ENCODE results near the gene CIAO2A.
"Not testable (repeated sequence)": the region's sequence is repeated elsewhere in the genome, so short reads cannot be mapped to it uniquely, and the experiment has no call there.

CIAO2A gene

DNA sequence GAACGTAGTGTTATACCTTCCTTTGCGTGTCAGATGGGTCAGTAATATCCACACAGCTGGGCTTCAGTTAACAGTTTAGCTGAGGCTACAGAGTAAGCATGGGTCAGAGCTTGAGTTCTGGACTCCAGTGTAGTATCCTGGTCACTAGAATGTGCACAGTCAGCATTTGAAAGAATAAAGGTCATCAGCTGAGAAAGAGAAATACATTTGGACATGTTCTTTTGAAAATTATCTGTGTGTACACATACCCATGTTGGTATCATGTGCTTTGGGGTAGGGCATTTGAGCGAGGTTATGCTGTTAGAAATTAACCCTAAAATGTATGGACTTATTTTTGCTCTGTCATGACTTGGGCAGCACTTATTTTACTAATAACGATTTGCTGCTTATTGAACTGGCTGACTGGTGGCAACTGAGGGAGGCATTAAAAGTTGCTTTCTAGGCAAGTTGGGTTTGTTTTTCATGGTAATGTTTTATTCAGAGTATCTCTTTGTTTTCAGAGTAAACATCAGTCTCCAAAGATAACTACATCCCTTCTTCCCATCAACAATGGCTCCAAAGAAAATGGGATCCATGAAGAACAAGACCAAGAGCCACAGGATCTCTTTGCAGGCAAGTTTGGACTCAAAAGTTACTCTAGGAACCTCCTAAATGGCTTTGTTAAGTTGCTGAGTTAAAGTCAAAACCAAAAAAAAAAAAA, 18.6 kb upstream of the CIAO2A start:
- DNase-seq (ENCODE audit: low read depth in 2 of 2), result no peak

DNA sequence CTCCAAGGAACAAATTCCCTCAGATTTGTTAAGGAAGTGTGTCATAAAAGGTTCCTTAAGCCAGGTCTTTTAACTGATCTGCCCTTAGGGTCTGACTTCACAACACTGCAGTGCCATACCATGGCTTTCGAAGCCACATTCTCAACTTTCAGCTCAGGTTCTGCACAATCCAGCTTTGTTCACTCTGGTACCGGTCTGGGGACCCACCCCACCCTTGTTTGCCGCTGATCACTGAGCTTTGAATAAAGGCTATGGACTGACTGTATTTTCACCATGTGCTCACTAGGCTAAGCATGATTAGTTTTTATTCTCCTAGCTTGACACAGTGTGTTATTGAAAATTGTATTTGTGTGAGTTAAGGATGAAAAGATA, 18.0 kb upstream of the CIAO2A start:
- no peak for DNase-seq (ENCODE audit: low read depth in 2 of 2)

DNA sequence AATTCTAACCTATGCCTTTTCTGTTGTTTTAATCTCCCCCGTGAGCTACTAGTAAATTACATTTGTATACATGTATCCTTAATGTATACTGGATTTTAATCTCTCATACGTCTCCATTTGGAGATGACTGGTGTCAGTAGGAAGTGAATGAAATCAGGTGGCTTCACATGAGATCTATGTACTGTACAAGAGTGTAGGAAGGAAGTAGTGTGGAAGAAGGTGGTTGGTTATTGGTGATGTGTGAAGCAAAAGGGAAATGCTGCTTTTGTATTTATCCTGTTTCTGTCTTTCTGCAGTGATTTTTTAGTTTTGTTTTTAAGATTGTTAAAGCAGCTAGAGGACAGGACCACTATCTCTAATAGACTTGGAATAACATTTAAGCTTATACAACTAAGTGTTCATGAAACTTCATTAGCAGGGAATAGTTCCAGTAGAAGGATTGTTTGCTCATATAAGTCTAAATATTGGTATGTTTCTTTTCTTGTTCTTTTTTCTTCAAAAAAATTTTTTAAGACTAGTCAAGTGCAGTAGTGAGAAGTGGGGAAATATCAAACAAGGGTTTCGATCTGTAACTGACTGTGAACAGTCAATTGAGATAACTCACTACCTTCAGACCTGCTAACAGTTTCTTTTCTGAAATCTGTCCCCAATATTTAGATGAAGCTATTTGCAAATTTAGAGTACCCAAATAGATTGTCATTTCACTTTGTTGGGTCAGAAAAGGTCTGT, 17.5 kb upstream of the CIAO2A start:
- no peak for DNase-seq (ENCODE audit: low read depth in 2 of 2)

DNA sequence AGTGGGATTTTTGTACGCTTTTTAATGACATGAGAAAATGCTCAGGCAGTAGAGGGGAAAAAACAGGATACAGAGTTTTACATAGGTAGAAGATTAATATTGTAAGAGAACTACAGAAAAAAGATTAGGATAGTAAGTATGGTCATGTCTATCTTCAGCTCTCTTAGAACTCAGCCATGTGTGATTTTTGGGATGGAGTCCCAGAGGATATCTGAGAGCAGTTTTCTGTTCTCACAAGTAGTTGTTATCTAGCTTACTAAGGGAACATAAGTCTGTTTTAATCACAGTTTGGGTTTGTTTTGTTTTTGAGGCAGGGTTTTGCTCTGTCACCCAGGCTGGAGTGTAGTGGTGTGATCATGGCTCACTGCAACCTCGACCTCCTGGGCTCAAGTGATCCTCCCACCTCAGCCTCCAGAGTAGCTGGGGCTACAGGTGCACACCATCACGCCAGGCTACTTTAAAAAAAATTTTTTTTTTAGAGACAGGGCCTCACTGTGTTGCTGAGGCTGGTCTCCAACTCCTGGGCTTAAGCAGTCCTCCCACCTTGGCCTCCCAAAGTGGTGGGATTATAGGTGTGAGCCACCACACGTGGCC, 16.6 kb upstream of the CIAO2A start:
- not testable (repeated sequence) for DNase-seq (ENCODE audit: low read depth in 2 of 2)

DNA sequence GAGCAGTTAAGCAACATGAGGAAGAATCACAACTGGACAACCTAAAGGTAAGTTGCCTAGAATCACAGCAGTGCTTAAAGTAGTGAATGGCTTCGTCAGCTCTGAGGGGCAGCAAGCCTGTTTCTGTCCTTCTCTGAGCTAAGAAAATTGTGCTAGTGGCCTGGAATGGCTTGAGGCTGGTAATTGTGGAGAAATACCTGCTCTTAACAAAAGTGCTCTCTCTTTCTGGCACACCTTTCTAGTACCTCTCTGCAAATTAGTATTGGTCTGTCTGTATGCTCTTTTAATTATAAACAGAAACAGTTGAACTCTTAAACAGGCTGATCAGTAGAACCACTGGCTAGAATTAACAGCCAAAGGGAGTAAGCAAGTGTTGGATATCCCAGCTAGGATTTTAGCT, 13.7 kb upstream of the CIAO2A start:
- DNase-seq (ENCODE audit: low read depth in 2 of 2), result no peak

DNA sequence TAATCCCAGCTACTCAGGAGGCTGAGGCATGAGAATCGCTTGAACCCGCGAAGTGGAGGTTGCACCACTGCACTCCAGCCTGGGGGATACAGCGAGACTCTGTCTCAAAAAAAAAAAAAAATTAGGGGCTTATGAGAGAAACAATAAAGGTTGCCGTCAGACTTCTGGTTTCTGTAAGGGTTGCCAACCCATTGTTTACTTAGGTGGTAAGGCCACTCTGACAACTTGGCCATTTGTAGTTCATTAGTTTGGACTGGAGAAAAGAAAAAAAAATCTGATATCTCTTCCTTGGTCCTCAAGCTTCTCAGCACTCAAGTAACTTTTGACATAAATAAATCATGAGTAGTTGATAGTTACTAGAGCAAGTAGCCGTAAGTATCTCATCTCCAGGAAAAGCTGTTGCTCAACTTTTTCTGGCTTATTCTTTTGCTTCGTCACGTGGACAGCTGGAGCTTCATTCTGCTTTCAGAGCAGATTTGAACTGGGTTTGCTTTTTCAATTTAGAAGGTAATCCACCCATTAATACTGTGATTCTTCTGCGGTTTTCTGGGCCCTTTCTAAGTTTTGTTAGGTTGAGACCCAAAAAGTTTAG, 11.6 kb upstream of the CIAO2A start:
- no peak for DNase-seq (ENCODE audit: low read depth in 2 of 2)

DNA sequence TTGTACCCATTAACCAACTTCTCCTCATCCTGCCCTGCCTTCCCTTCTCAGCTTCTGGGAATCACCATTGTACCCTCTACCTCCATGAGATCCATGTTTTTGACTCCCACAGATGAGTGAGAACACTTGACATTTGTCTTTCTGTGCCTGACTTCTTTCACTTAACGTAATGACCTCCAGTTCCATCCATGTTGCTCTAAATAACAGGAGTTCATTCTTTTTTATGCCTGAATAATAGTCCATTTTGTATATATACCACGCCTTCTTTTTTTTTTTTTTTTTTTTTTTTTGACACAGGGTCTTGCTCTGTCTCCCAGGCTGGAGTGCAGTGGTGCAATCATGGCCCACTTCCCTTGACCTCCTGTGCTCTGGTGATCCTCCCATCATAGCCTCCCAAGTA, 8.9 kb upstream of the CIAO2A start:
- no peak for DNase-seq (ENCODE audit: low read depth in 2 of 2)

DNA sequence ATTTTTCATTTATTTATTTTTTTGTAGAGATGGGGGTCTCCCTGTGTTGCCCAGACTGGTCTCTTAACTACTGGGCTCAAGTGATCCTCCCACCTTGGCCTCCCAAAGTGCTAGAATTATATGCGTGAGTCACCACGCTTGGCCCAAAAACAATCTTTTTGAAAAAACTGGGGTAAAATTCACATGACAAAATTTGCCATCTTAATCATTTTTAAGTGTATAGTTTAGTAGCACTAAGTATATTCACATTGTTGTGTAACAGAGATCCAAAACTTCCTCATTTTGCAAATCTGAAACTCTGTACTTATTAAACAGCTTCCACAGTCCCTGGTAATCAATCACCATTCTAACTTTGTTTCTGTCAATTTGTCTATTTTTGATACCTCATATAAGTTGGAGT, 7.3 kb upstream of the CIAO2A start:
- DNase-seq (ENCODE audit: low read depth in 2 of 2), result no peak

DNA sequence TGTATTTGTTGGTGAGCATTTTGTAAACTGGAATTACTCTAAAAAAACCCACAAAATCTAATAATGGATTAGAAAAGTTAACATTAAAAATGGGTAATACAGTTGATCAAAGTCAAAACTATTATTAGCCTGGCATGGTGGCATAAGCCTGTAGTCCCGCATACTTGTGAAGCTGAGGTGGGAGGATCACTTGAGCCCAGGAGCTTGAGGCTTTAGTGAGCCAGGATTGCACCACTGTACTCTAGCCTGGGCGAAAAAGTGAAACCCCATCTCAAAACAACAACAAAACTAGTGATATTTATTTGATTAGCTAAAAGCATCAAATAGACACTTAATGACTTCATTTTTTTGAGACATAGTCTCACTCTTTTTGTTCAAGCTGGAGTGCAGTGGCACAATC, 5.7 kb upstream of the CIAO2A start:
- no peak for DNase-seq (ENCODE audit: low read depth in 2 of 2)

DNA sequence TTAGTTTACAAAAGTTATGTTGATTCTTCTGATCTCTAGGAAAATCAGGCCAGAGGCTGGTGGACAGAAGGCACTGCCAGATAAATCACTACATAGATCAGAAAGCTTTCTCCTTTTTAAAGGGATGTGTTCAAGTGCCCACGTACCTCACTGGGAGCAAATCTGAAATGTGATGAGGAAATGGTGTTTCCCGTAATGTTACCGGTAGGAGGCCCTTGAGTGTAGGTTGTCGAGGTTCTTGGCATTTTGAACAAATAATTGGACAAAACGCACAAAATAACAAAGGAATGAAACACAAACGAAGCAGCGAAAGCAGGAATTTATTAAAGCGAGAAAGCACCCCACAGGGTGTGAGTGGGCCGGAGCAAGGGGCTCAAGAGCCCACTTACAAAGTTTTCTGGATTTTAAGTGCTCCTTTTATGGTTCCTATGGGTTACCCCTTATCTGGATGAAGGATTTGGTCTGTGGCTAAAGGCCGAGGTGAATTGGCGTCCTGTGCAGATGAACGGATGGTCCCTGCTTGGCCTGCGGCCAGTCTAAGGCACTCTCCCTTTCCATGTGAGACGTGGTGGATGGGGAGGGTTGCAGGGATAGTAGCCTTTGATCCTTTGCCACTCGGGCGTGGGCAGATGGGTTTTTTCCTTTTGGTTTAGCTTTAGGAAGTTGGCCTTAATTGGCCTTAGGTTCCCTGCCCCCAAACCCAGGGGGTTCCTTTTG, 3.2 kb upstream of the CIAO2A start:
- DNase-seq (ENCODE audit: low read depth in 2 of 2), result no peak

DNA sequence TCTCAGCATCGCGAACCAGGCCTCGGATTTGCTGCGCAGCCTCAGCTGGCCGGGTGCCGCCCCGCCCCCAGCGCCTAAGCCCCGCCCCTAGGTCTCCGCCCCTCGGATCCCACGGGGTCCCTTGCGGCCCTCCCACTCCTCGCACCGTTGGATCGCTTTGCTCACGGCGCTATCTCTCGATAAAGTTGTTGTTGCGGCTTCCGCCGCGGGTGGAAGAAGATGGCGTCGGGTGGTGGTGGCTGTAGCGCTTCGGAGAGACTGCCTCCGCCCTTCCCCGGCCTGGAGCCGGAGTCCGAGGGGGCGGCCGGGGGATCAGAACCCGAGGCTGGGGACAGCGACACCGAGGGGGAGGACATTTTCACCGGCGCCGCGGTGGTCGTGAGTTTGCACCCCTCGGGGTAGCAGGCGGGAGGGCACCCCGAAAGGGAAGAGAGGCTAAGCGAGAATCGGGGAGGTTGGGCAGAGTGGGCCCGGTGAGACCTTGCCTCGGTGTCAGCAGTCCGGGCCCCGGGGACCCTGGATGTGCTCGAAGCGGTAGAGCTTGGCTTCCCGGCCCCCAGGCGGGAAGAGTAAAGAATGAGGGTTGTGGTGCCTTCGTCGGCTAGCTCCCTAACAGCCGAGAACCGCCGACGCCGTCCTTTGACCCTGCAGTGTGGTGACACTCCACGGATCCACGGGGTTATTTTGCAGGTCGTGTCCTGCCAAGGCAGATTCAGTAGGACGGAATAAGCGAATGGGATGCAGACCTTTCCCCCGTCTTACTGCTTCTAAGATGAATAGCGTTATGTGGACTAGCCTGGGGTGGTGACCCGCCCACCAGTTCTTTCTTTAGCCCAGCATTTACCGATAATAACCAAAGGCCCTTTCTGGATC, 2.4 kb upstream of the CIAO2A start, which contains the start of gene SNX1:
SNX1 (plus strand) TSS at position 188 of the 873 bp plus-strand sequence; CDS start at position 220, 32 bp downstream.
- DNase-seq (ENCODE audit: low read depth in 2 of 2), result peak; percentile 90 to 95

DNA sequence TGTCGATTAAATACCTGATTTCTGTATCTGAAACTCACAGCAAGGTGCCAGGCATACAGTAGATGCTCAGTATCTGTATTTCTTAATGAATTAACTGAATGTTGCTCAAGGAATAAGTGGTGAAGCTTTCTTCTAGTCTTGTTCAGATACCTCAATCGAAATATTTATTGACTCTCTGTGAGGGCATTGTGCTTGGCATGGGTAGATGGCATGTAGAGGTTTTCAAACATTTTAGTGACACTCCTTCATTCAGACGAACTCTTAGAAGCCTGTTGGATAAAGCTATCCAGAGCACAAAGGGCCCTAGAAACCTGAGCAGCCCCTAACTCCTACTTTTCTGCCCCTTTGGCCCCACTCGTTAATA, 1.8 kb upstream of the CIAO2A start:
- no peak for DNase-seq (ENCODE audit: low read depth in 2 of 2)

DNA sequence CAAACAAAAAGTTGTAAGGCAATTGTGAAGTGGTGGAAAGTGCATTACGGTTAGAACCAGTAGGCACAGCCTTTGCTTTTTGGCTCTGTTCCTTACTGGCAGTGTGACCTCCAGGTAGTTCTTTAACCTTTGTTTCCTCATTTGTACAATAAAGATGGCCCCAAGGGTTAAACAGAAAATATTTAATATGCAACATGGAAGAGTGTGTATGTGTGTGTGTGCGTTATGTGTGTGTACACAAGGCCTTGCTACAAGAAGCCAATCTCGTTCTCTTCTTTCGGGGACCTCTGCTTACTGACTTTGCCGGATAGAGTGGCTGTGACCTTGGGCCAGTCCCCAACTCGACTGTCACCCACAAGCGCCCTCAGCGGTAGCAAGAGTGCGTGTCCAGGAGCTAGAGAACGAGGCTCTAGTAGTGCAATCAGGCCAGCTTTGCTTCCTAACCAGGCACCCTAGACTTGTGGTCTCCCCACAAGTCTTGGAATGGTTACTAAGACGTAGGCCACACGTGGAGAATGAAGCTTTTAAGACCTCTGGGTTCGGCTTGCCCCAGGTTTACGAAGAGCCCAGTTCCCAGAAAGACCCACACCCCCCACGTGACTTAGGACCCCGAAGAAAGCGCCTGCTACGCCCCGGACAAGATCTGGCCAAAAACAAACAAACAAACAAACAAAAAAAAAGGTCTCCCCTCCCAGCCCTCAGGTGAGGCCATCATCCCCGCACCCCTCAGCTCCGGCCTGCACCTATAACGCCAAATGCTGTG, 593 bp downstream of the CIAO2A start:
- peak; percentile 7 to 20 for DNase-seq (ENCODE audit: low read depth in 2 of 2)

DNA sequence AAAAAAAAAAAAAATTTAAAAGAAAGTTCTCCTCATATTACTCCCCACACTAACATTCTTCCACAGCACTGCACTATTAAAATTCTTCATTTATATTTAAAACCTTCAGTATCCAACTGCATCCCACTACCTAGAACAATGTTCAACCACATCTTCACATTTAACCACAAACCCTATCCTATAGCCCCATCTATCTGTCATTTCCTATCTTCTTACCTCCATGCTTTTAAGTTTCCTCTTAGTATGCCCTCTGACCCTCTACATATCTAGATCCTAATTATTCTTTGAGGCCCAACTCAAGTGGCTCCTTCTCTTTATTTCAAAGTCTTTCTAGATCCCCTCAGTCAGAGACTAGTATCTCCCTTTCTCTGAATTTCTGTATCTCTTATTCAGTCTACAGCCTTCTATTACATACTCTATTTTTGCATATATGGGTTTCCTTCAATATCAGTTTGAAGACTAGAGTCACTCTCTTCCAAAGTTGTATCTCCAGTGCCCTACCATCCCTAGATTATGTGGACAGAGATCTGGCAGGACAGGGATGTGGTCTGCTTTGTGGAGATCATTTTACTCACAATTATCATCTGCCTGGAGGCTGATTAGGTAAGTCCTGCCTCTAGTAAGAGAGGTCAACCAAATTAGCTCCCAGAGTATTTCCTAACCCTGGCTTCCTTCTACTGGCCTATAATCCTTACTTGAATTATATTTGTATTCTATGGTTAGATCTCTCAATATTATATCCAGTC, 1.4 kb downstream of the CIAO2A start:
- DNase-seq (ENCODE audit: low read depth in 2 of 2), result no peak

DNA sequence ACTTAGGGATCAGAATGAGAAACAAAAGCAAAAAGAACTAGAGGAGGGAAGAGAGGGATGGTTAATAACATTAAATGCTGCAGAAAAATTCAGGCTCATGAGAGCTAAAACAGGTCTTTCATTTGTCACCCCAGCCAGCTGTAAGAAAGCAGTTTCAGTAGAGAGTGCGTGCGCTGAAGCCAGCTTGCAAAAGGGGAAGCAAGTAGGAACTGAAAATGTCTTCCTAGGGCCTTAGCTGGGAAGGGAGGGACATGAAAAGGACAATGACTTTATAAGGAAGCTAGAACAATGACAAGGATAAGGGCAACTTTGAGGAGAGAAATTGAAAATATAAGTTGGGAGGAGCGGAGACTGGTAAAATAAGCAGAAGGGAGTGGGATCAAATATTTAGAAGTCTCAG, 3.1 kb downstream of the CIAO2A start:
- DNase-seq (ENCODE audit: low read depth in 2 of 2), result no peak

DNA sequence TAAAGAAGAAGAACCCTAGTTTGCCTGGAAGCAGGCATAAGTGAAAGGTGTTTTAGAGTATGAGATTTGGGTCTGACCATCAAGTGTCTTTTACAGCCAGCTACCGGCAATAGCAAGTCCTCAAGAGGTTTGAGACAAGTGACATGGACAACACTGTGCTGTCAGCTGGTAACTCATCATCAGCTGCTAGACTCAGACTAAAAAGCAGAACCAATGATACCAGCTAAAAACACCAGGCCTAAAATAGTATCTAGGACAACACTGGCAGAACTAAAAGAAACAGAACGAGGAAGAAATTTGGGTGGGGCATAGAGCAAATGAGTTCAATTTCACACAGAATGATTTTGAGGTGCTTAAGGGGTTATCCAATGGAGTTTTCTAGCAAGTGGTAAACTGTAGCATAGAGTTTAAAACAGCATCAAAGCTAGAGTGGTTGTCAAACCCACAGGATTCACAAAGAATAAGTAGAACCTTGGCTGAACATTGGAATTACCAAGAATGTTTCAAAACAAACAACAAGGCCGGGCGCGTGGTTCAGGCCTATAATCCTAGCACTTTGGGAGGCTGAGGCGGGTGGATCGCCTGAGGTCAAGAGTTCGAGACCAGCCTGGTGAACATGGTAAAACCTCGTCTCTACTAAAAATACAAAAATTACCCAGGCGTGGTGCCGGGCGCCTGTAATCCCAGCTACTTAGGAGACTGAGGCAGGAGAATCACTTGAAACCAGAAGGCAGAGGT, 3.9 kb downstream of the CIAO2A start:
- DNase-seq (ENCODE audit: low read depth in 2 of 2), result no peak

DNA sequence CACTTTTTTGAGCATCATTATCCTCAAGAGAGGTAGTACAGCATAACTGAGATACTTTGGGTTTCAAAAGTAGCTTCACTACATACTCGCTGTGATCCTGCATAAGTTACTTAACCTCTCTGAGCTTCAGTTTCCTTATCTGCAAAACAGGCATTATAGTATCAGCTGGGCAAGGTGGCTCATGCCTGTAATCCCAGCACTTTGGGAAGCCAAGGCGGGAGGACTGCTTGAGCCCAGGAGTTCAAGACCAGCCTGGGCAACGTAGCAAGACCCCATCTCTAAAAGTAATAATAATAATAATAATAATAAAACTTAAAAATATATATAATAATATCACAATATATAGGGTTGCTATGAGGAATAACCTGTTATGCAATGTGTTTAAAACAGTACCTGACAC, 10.9 kb downstream of the CIAO2A start:
- DNase-seq (ENCODE audit: low read depth in 2 of 2), result no peak

DNA sequence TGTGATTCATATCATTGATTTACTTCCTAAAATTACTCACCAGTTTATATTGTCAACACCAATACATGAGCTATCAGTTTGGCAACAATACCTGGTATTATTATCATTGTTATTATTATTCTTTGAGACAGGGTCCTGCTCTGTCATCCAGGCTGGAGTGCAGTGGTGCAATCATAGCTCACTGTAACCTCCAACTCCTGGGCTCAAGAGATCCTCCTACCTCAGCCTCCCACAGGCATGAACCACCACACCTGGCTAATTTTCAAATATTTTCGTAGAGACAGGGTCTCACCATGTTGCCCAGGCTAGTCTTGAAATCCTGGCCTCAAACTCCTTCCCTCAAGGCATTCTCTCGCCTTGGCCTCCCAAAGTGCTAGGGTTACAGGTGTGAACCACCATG, 20.1 kb downstream of the CIAO2A start:
- DNase-seq (ENCODE audit: low read depth in 2 of 2), result not testable (repeated sequence)

DNA sequence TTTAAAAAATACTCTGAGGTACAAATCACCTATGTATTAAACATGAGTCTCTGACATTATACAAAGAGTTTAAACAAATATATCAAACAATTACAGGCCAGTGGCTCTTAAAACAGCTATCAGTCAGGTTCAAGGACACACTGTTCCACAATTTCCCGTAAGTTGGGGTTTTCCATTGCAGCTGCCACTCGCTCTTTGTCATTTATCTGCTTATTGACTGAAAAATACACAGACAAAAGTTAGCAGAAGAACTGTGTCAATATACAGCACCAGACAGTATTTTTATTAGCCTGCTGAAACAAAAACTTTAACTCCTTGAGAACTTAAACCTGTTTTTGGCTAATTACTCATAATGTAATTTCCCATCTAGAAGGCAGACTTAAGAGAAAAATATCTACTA, 20.8 kb downstream of the CIAO2A start:
- no peak for DNase-seq (ENCODE audit: low read depth in 2 of 2)

Measured in stimulated activated CD8-positive, alpha-beta memory T cell treated with anti-CD3 and anti-CD28 coated beads, Interleukin-15, amount 100 ng/mL, for 48 hours (primary cell).